ENCODE measurements around the gene VWC2L. TPM values are rescaled to one million over a fixed set of nuclear protein-coding genes. Genes with fewer than 3 reads are reported as not detected.

The VWC2L gene
- total RNA-seq, 1 donor from 2014 or later: not detected

GRCh38 chr2:214471990-214472389 lies 61.1 kb downstream of the VWC2L start:
- no peak for TF ChIP-seq CTCF (IDR thresholded peaks at IDR 0.05; ENCODE audit: insufficient read depth, low read length, poor library complexity, severe bottlenecking)
- H3K4me3 ChIP-seq (ENCODE audit: low read depth, low read length): no peak overlapping the region
- no peaks in the 10 kb centered on the region for H3K27me3 ChIP-seq (ENCODE audit: control insufficient read depth, insufficient read depth, low read length)
- no peaks in the 10 kb centered on the region for H3K36me3 ChIP-seq (ENCODE audit: control insufficient read depth, insufficient read depth, low read length)
- no peak for DNase-seq (ENCODE audit: low read depth)

GRCh38 chr2:214477305-214477704 lies 66.5 kb downstream of the VWC2L start:
- DNase-seq (ENCODE audit: low read depth): no peak
- no peak for TF ChIP-seq CTCF (IDR thresholded peaks at IDR 0.05; ENCODE audit: insufficient read depth, low read length, poor library complexity, severe bottlenecking)
- Histone ChIP-seq H3K36me3 (ENCODE audit: control insufficient read depth, insufficient read depth, low read length) (no peaks in the 10 kb centered on the region), H3K27me3 (ENCODE audit: control insufficient read depth, insufficient read depth, low read length) (no peaks in the 10 kb centered on the region), H3K4me3 (ENCODE audit: low read depth, low read length) (no peak overlapping the region)

GRCh38 chr2:214481204-214481603 lies 70.3 kb downstream of the VWC2L start:
- no peak overlapping the region for H3K4me3 ChIP-seq (ENCODE audit: low read depth, low read length)
- DNase-seq (ENCODE audit: low read depth): no peak
- H3K27me3 ChIP-seq (ENCODE audit: control insufficient read depth, insufficient read depth, low read length): no peaks in the 10 kb centered on the region
- TF ChIP-seq CTCF (IDR thresholded peaks at IDR 0.05; ENCODE audit: insufficient read depth, low read length, poor library complexity, severe bottlenecking): no peak
- no peaks in the 10 kb centered on the region for H3K36me3 ChIP-seq (ENCODE audit: control insufficient read depth, insufficient read depth, low read length)

- no peak overlapping the region for H3K4me3 ChIP-seq (ENCODE audit: low read depth, low read length)
- H3K27me3 ChIP-seq (ENCODE audit: control insufficient read depth, insufficient read depth, low read length): no peaks in the 10 kb centered on the region
- no peak for TF ChIP-seq CTCF (IDR thresholded peaks at IDR 0.05; ENCODE audit: insufficient read depth, low read length, poor library complexity, severe bottlenecking)
- no peaks in the 10 kb centered on the region for H3K36me3 ChIP-seq (ENCODE audit: control insufficient read depth, insufficient read depth, low read length)
- no peak for DNase-seq (ENCODE audit: low read depth)
Measured at GRCh38 chr2:214482728-214483127, 71.9 kb downstream of the VWC2L start.

GRCh38 chr2:214484239-214484638 lies 73.4 kb downstream of the VWC2L start:
- no peak overlapping the region for H3K4me3 ChIP-seq (ENCODE audit: low read depth, low read length)
- no peaks in the 10 kb centered on the region for H3K27me3 ChIP-seq (ENCODE audit: control insufficient read depth, insufficient read depth, low read length)
- no peak for DNase-seq (ENCODE audit: low read depth)
- no peak for TF ChIP-seq CTCF (IDR thresholded peaks at IDR 0.05; ENCODE audit: insufficient read depth, low read length, poor library complexity, severe bottlenecking)
- no peaks in the 10 kb centered on the region for H3K36me3 ChIP-seq (ENCODE audit: control insufficient read depth, insufficient read depth, low read length)

GRCh38 chr2:214484701-214485100 lies 73.8 kb downstream of the VWC2L start:
- Histone ChIP-seq H3K27me3 (ENCODE audit: control insufficient read depth, insufficient read depth, low read length) (no peaks in the 10 kb centered on the region), H3K4me3 (ENCODE audit: low read depth, low read length) (no peak overlapping the region), H3K36me3 (ENCODE audit: control insufficient read depth, insufficient read depth, low read length) (no peaks in the 10 kb centered on the region)
- no peak for DNase-seq (ENCODE audit: low read depth)
- TF ChIP-seq CTCF (IDR thresholded peaks at IDR 0.05; ENCODE audit: insufficient read depth, low read length, poor library complexity, severe bottlenecking): no peak
